Measurements from ENCODE around the gene L3MBTL1.
A peak's percentile ranks its signal among the peaks of the same experiment; 100 is the strongest.

The L3MBTL1 gene

DNA sequence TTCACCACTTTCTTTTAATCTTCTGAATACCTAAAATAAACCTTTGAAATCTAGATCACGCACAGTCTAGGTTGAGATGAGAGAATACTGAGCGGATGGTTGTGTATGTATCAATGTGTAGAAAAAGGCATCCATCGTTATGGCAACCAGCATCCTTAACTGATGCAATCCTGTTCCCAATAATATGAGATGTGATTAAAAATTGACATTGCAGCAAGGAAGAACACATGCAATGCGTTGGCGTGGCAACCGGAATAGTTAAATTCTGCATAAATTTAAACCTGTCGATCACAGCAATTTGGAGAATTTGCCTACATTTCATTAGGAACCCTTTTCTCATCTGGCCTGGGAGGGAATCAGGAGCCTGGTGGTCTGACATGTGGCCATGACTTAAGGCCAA is 1.3 kb upstream of the L3MBTL1 start:
- H3K27ac ChIP-seq (ENCODE audit: low read depth, low read length), result no peak overlapping the region
- H3K79me2 ChIP-seq (ENCODE audit: control insufficient read depth, insufficient read depth, low read length, unreplicated experiment), result no peaks in the 10 kb centered on the region
- peaks cover 40% of the 10 kb centered on the region for H3K27me3 ChIP-seq (ENCODE audit: insufficient read depth, low read length)
- no peaks in the 10 kb centered on the region for H3K36me3 ChIP-seq (ENCODE audit: insufficient read depth, low read length)
- no peak overlapping the region for H3K4me3 ChIP-seq (ENCODE audit: low read depth, low read length)
- no peaks in the 10 kb centered on the region for H3K4me1 ChIP-seq (ENCODE audit: control insufficient read depth, insufficient read depth, low read length, unreplicated experiment)
- H2AFZ ChIP-seq (ENCODE audit: low read length, unreplicated experiment), result no peak overlapping the region

GRCh38 chr20:43508106-43508505 is 609 bp downstream of the L3MBTL1 start:
- Histone ChIP-seq H3K4me1 (ENCODE audit: control insufficient read depth, insufficient read depth, low read length, unreplicated experiment) (no peaks in the 10 kb centered on the region), H2AFZ (ENCODE audit: low read length, unreplicated experiment) (peak overlapping the region; percentile 63), H3K27ac (ENCODE audit: low read depth, low read length) (no peak overlapping the region), H3K27me3 (ENCODE audit: insufficient read depth, low read length) (peaks cover 29% of the 10 kb centered on the region), H3K4me3 (ENCODE audit: low read depth, low read length) (peak overlapping the region; percentile 82), H3K79me2 (ENCODE audit: control insufficient read depth, insufficient read depth, low read length, unreplicated experiment) (no peaks in the 10 kb centered on the region), H3K36me3 (ENCODE audit: insufficient read depth, low read length) (no peaks in the 10 kb centered on the region)

DNA sequence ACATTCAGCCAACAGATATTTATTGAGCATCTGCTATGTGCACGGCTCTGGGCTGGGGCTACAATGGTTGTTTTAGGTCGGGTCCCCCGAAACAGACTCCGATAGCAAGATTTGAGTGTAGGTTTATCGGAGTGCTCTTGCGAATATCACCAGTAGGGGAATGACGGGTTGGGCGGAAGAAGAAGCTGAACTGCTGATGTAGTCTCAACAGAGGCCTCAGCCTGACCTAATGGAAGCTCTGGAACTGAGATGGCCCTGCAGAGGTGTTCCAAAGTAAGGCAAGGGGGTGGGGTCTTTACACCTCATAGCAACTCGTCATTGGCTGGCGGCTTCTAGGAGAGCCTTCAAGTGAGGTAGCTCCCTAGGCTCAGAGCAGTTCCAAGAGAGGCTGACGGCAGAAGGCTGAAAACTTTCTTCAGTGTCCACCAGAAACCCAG is 1.1 kb downstream of the L3MBTL1 start:
- H3K36me3 ChIP-seq (ENCODE audit: insufficient read depth, low read length), result no peaks in the 10 kb centered on the region
- H3K4me1 ChIP-seq (ENCODE audit: control insufficient read depth, insufficient read depth, low read length, unreplicated experiment), result no peaks in the 10 kb centered on the region
- no peak overlapping the region for H2AFZ ChIP-seq (ENCODE audit: low read length, unreplicated experiment)
- H3K27me3 ChIP-seq (ENCODE audit: insufficient read depth, low read length), result peaks cover 26% of the 10 kb centered on the region
- H3K79me2 ChIP-seq (ENCODE audit: control insufficient read depth, insufficient read depth, low read length, unreplicated experiment), result no peaks in the 10 kb centered on the region
- H3K4me3 ChIP-seq (ENCODE audit: low read depth, low read length), result peak overlapping the region; percentile 82; the same call in 1 of the 2 replicates
- no peak overlapping the region for H3K27ac ChIP-seq (ENCODE audit: low read depth, low read length)

GRCh38 chr20:43511879-43512278 is 4.4 kb downstream of the L3MBTL1 start:
- Histone ChIP-seq H2AFZ (ENCODE audit: low read length, unreplicated experiment) (no peak overlapping the region), H3K79me2 (ENCODE audit: control insufficient read depth, insufficient read depth, low read length, unreplicated experiment) (no peaks in the 10 kb centered on the region), H3K4me1 (ENCODE audit: control insufficient read depth, insufficient read depth, low read length, unreplicated experiment) (no peaks in the 10 kb centered on the region), H3K4me3 (ENCODE audit: low read depth, low read length) (no peak overlapping the region), H3K36me3 (ENCODE audit: insufficient read depth, low read length) (no peaks in the 10 kb centered on the region), H3K27ac (ENCODE audit: low read depth, low read length) (no peak overlapping the region), H3K27me3 (ENCODE audit: insufficient read depth, low read length) (peaks cover 5% of the 10 kb centered on the region)

DNA sequence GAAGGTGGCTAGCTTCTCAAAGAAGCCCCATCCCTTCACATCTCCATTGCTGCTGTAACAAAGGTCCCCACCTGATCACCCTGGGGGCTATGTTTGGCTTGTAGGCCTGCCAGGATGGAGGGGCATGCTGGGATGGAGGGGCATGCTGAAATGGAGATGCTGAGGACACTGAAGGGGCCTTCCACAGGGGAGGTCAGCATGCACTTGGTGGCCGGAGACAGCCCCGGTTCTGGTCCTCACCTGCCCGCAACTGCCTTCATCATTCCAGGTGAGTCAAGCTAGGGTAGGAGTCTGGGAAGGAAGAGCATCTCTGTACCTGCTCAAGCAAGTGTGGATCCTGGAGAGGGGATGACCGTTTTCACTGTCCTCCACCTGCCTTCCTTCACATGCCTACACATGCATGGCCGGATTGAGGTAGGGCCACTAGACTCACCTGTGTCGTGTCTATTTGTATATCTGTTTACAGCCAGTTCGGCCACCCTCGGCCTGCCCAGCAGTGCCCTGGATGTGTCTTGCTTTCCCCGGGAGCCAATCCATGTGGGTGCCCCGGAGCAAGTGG is 6.0 kb downstream of the L3MBTL1 start:
- H3K36me3 ChIP-seq (ENCODE audit: insufficient read depth, low read length), result no peaks in the 10 kb centered on the region
- no peak overlapping the region for H2AFZ ChIP-seq (ENCODE audit: low read length, unreplicated experiment)
- H3K79me2 ChIP-seq (ENCODE audit: control insufficient read depth, insufficient read depth, low read length, unreplicated experiment), result no peaks in the 10 kb centered on the region
- H3K4me1 ChIP-seq (ENCODE audit: control insufficient read depth, insufficient read depth, low read length, unreplicated experiment), result no peaks in the 10 kb centered on the region
- H3K27ac ChIP-seq (ENCODE audit: low read depth, low read length), result no peak overlapping the region
- no peaks in the 10 kb centered on the region for H3K27me3 ChIP-seq (ENCODE audit: insufficient read depth, low read length)
- peak overlapping the region; percentile 80 for H3K4me3 ChIP-seq (ENCODE audit: low read depth, low read length)

- Histone ChIP-seq H3K27me3 (ENCODE audit: insufficient read depth, low read length) (no peaks in the 10 kb centered on the region), H2AFZ (ENCODE audit: low read length, unreplicated experiment) (no peak overlapping the region), H3K36me3 (ENCODE audit: insufficient read depth, low read length) (no peaks in the 10 kb centered on the region), H3K4me3 (ENCODE audit: low read depth, low read length) (peak overlapping the region; percentile 80), H3K4me1 (ENCODE audit: control insufficient read depth, insufficient read depth, low read length, unreplicated experiment) (no peaks in the 10 kb centered on the region), H3K79me2 (ENCODE audit: control insufficient read depth, insufficient read depth, low read length, unreplicated experiment) (no peaks in the 10 kb centered on the region), H3K27ac (ENCODE audit: low read depth, low read length) (no peak overlapping the region)
Observed at GRCh38 chr20:43513931-43514647, 6.6 kb downstream of the L3MBTL1 start.

DNA sequence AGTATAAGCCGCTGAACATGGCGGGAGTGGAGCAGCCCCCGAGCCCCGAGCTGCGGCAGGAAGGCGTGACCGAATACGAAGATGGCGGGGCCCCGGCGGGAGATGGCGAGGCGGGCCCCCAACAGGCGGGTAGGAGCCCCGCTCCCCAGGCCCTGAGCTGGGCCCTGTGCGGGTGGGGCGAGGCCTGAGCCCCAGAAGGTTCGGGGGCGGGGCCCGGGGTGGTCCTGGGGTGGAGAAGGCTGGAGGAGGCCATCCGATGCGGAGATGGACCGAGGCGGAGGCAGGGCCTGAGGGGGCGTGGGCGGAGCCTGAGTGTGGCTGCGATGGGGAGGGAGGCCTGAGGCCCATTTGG is 7.1 kb downstream of the L3MBTL1 start:
- Histone ChIP-seq H3K36me3 (ENCODE audit: insufficient read depth, low read length) (no peaks in the 10 kb centered on the region), H3K4me1 (ENCODE audit: control insufficient read depth, insufficient read depth, low read length, unreplicated experiment) (no peaks in the 10 kb centered on the region), H2AFZ (ENCODE audit: low read length, unreplicated experiment) (no peak overlapping the region), H3K27me3 (ENCODE audit: insufficient read depth, low read length) (no peaks in the 10 kb centered on the region), H3K79me2 (ENCODE audit: control insufficient read depth, insufficient read depth, low read length, unreplicated experiment) (no peaks in the 10 kb centered on the region), H3K27ac (ENCODE audit: low read depth, low read length) (no peak overlapping the region), H3K4me3 (ENCODE audit: low read depth, low read length) (peak overlapping the region; percentile 80)

- H3K4me1 ChIP-seq (ENCODE audit: control insufficient read depth, insufficient read depth, low read length, unreplicated experiment), result no peaks in the 10 kb centered on the region
- H3K79me2 ChIP-seq (ENCODE audit: control insufficient read depth, insufficient read depth, low read length, unreplicated experiment), result no peaks in the 10 kb centered on the region
- no peak overlapping the region; the same call in 1 of the 2 replicates for H3K4me3 ChIP-seq (ENCODE audit: low read depth, low read length)
- H2AFZ ChIP-seq (ENCODE audit: low read length, unreplicated experiment), result no peak overlapping the region
- no peaks in the 10 kb centered on the region for H3K36me3 ChIP-seq (ENCODE audit: insufficient read depth, low read length)
- no peak overlapping the region for H3K27ac ChIP-seq (ENCODE audit: low read depth, low read length)
- no peaks in the 10 kb centered on the region for H3K27me3 ChIP-seq (ENCODE audit: insufficient read depth, low read length)
Observed at GRCh38 chr20:43515628-43516027, 8.1 kb downstream of the L3MBTL1 start.

GRCh38 chr20:43516251-43516824 is 8.8 kb downstream of the L3MBTL1 start:
- H3K36me3 ChIP-seq (ENCODE audit: insufficient read depth, low read length), result no peaks in the 10 kb centered on the region
- H3K4me3 ChIP-seq (ENCODE audit: low read depth, low read length), result no peak overlapping the region
- no peaks in the 10 kb centered on the region for H3K4me1 ChIP-seq (ENCODE audit: control insufficient read depth, insufficient read depth, low read length, unreplicated experiment)
- no peak overlapping the region for H3K27ac ChIP-seq (ENCODE audit: low read depth, low read length)
- H3K27me3 ChIP-seq (ENCODE audit: insufficient read depth, low read length), result no peaks in the 10 kb centered on the region
- H2AFZ ChIP-seq (ENCODE audit: low read length, unreplicated experiment), result no peak overlapping the region
- H3K79me2 ChIP-seq (ENCODE audit: control insufficient read depth, insufficient read depth, low read length, unreplicated experiment), result no peaks in the 10 kb centered on the region

GRCh38 chr20:43520074-43520630 is 12.7 kb downstream of the L3MBTL1 start:
- Histone ChIP-seq H3K4me3 (ENCODE audit: low read depth, low read length) (no peak overlapping the region), H3K36me3 (ENCODE audit: insufficient read depth, low read length) (no peaks in the 10 kb centered on the region), H3K27ac (ENCODE audit: low read depth, low read length) (no peak overlapping the region), H3K79me2 (ENCODE audit: control insufficient read depth, insufficient read depth, low read length, unreplicated experiment) (no peaks in the 10 kb centered on the region), H3K4me1 (ENCODE audit: control insufficient read depth, insufficient read depth, low read length, unreplicated experiment) (no peaks in the 10 kb centered on the region), H3K27me3 (ENCODE audit: insufficient read depth, low read length) (no peaks in the 10 kb centered on the region), H2AFZ (ENCODE audit: low read length, unreplicated experiment) (no peak overlapping the region)

DNA sequence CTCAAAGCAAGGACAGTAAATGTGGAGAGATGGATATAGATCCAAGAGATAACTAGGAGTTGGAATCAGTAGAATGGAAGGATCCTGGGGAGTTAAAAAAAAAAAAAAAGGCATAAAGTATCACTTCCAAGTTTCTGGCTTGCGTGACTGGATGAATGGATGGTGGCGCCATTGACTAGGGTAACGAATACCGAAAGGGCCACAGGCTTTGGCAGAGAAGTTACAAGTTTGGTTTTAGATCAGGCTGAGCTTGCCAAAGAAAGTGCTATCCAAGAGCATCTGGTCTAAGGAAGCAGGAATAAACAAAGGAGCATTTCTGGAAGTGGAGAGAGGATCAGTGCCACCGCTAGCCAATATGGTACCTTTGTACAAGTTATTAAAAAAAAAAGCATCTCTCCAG is 17.5 kb downstream of the L3MBTL1 start:
- Histone ChIP-seq H3K36me3 (ENCODE audit: insufficient read depth, low read length) (no peaks in the 10 kb centered on the region), H3K27ac (ENCODE audit: low read depth, low read length) (no peak overlapping the region), H3K27me3 (ENCODE audit: insufficient read depth, low read length) (no peaks in the 10 kb centered on the region), H2AFZ (ENCODE audit: low read length, unreplicated experiment) (no peak overlapping the region), H3K79me2 (ENCODE audit: control insufficient read depth, insufficient read depth, low read length, unreplicated experiment) (no peaks in the 10 kb centered on the region), H3K4me3 (ENCODE audit: low read depth, low read length) (no peak overlapping the region), H3K4me1 (ENCODE audit: control insufficient read depth, insufficient read depth, low read length, unreplicated experiment) (no peaks in the 10 kb centered on the region)
